HepG2 (cell line): ENCODE measurements around the gene HOXB6.

Source experiments
- ELF4 ChIP-seq: sonication (generic); formaldehyde crosslinking; IDR thresholded peaks from 2 replicates; pipeline ENCODE4 v1.5.0; 2020; ENCODE audit warnings: missing genetic modification reagents, mild to moderate bottlenecking, moderate library complexity, borderline replicate concordance
- GMEB1 ChIP-seq: sonication (generic); formaldehyde crosslinking; IDR thresholded peaks from 2 replicates; pipeline ENCODE4 v1.5.1; 2020; ENCODE audit warnings: missing genetic modification reagents, mild to moderate bottlenecking, borderline replicate concordance
- MYC ChIP-seq: sonication (generic); formaldehyde crosslinking; IDR thresholded peaks from 2 replicates; pipeline ENCODE4 v1.9.0; 2021; ENCODE audit warnings: missing genetic modification reagents, borderline replicate concordance
- PATZ1 ChIP-seq: sonication (generic); formaldehyde crosslinking; IDR thresholded peaks from 2 replicates; pipeline ENCODE4 v1.4.0; 2020; ENCODE audit warnings: missing genetic modification reagents
- POLR2AphosphoS5 ChIP-seq: IDR thresholded peaks from 2 replicates; pipeline ENCODE4 v1.6.1; 2012; ENCODE audit warnings: low read depth, low read length
- SMAD3 ChIP-seq: sonication (generic); formaldehyde crosslinking; IDR thresholded peaks from 2 replicates; pipeline ENCODE4 v1.4.0; 2020; ENCODE audit warnings: missing genetic modification reagents
- SP1 ChIP-seq, 2 experiments: fragments of 450-650 bp in 1 of 2; sonication (generic) in 1 of 2; formaldehyde crosslinking in 1 of 2; IDR thresholded peaks; 2 replicates each; pipeline versions ENCODE4 v1.4.0 to v1.6.1; 2016 to 2020; ENCODE audit warnings: missing genetic modification reagents in 1 of 2
- ZBTB10 ChIP-seq: sonication (generic); formaldehyde crosslinking; IDR thresholded peaks from 2 replicates; pipeline ENCODE4 v1.4.0; 2020; ENCODE audit warnings: missing genetic modification reagents, borderline replicate concordance
- ZBTB8A ChIP-seq: sonication (generic); formaldehyde crosslinking; IDR thresholded peaks from 2 replicates; pipeline ENCODE4 v1.4.0; 2020; ENCODE audit warnings: mild to moderate bottlenecking, low read depth, missing genetic modification reagents, borderline replicate concordance
- ZFP91 ChIP-seq: sonication (generic); formaldehyde crosslinking; IDR thresholded peaks from 2 replicates; pipeline ENCODE4 v1.9.0; 2022; ENCODE audit warnings: missing genetic modification reagents, mild to moderate bottlenecking, borderline replicate concordance
- ZNF414 ChIP-seq: sonication (generic); formaldehyde crosslinking; IDR thresholded peaks from 2 replicates; pipeline ENCODE4 v1.5.0; 2020; ENCODE audit warnings: missing genetic modification reagents
- ZNF512B ChIP-seq: sonication (generic); formaldehyde crosslinking; IDR thresholded peaks from 2 replicates; pipeline ENCODE4 v1.5.1; 2020; ENCODE audit warnings: missing genetic modification reagents, mild to moderate bottlenecking, borderline replicate concordance
- ZNF576 ChIP-seq: sonication (generic); formaldehyde crosslinking; IDR thresholded peaks from 2 replicates; pipeline ENCODE4 v1.4.0; 2020; ENCODE audit warnings: mild to moderate bottlenecking, missing genetic modification reagents
- ZZZ3 ChIP-seq: sonication (generic); formaldehyde crosslinking; IDR thresholded peaks from 2 replicates; pipeline ENCODE4 v1.4.0; 2020; ENCODE audit warnings: missing genetic modification reagents, mild to moderate bottlenecking, borderline replicate concordance

- TF ChIP-seq ZFP91 (no peak), PATZ1 (CRISPR knock-in tag) (no peak), SMAD3 (CRISPR knock-in tag) (no peak), ZZZ3 (CRISPR knock-in tag) (no peak), SP1 (IDR thresholded peaks at IDR 0.05) (no peak), SP1 (CRISPR knock-in tag; IDR thresholded peaks at IDR 0.05) (no peak), ZNF414 (CRISPR knock-in tag) (no peak), ZBTB8A (no peak), POLR2AphosphoS5 (no peak), MYC (CRISPR knock-in tag) (no peak), ZNF576 (no peak), ZNF512B (CRISPR knock-in tag) (no peak), GMEB1 (CRISPR knock-in tag) (no peak), ZBTB10 (CRISPR knock-in tag) (no peak), ELF4 (CRISPR knock-in tag) (no peak)
Measured at GRCh38 chr17:48565925-48566710, 38.7 kb downstream of the HOXB6 start.
